Activated naive CD8-positive, alpha-beta T cell (primary cell): Measurements from ENCODE around the gene SLIT1.

Experiments
- H3K27ac Mint-ChIP-seq: one replicate; pipeline ENCODE4 v1.8.0; 2021; ENCODE audit warnings: mixed read lengths
- H3K27me3 Mint-ChIP-seq: one replicate; pipeline ENCODE4 v1.8.0; 2021; ENCODE audit warnings: mixed read lengths
- H3K36me3 Mint-ChIP-seq: one replicate; pipeline ENCODE4 v1.8.0; 2021; ENCODE audit warnings: mixed read lengths
- H3K4me1 Mint-ChIP-seq: one replicate; pipeline ENCODE4 v1.8.0; 2021; ENCODE audit warnings: low read depth, mixed read lengths
- H3K4me3 Mint-ChIP-seq: one replicate; pipeline ENCODE4 v1.8.0; 2021; ENCODE audit warnings: mild to moderate bottlenecking, mixed read lengths
- H3K9me3 Mint-ChIP-seq: one replicate; pipeline ENCODE4 v1.8.0; 2021; ENCODE audit warnings: low read depth, mixed read lengths

The SLIT1 gene

GRCh38 chr10:97013983-97014382 is 171.8 kb downstream of the SLIT1 start:
- H3K27ac Mint-ChIP-seq, result no peak overlapping the region
- no peaks in the 10 kb centered on the region for H3K9me3 Mint-ChIP-seq
- no peak overlapping the region for H3K4me3 Mint-ChIP-seq
- H3K4me1 Mint-ChIP-seq, result peaks cover 9% of the 10 kb centered on the region
- H3K27me3 Mint-ChIP-seq, result no peaks in the 10 kb centered on the region
- H3K36me3 Mint-ChIP-seq, result no peaks in the 10 kb centered on the region

GRCh38 chr10:97013568-97013967 is 172.2 kb downstream of the SLIT1 start:
- no peaks in the 10 kb centered on the region for H3K9me3 Mint-ChIP-seq

GRCh38 chr10:97012470-97012869 is 173.3 kb downstream of the SLIT1 start:
- peaks cover 3% of the 10 kb centered on the region for H3K9me3 Mint-ChIP-seq
- H3K4me1 Mint-ChIP-seq, result peaks cover 9% of the 10 kb centered on the region
- no peaks in the 10 kb centered on the region for H3K27me3 Mint-ChIP-seq
- H3K27ac Mint-ChIP-seq, result no peak overlapping the region
- H3K4me3 Mint-ChIP-seq, result no peak overlapping the region
- H3K36me3 Mint-ChIP-seq, result peaks cover 2% of the 10 kb centered on the region

More at GRCh38 chr10:97013568-97013967, 172.2 kb downstream of the SLIT1 start:
- H3K36me3 Mint-ChIP-seq, result no peaks in the 10 kb centered on the region
- H3K4me3 Mint-ChIP-seq, result no peak overlapping the region
- H3K27me3 Mint-ChIP-seq, result no peaks in the 10 kb centered on the region
- no peak overlapping the region for H3K27ac Mint-ChIP-seq
- peaks cover 9% of the 10 kb centered on the region for H3K4me1 Mint-ChIP-seq

GRCh38 chr10:97011397-97011796 is 174.4 kb downstream of the SLIT1 start:
- Mint-ChIP-seq H3K9me3 (peaks cover 11% of the 10 kb centered on the region), H3K27ac (no peak overlapping the region), H3K27me3 (no peaks in the 10 kb centered on the region), H3K4me3 (no peak overlapping the region), H3K4me1 (no peaks in the 10 kb centered on the region), H3K36me3 (peaks cover 9% of the 10 kb centered on the region)

- H3K4me3 Mint-ChIP-seq, result no peak overlapping the region
- H3K9me3 Mint-ChIP-seq, result peaks cover 11% of the 10 kb centered on the region
- no peaks in the 10 kb centered on the region for H3K4me1 Mint-ChIP-seq
- H3K36me3 Mint-ChIP-seq, result peaks cover 9% of the 10 kb centered on the region
- no peaks in the 10 kb centered on the region for H3K27me3 Mint-ChIP-seq
- H3K27ac Mint-ChIP-seq, result no peak overlapping the region
These were observed 175.0 kb downstream of the SLIT1 start for GRCh38 chr10:97010695-97011206.

- H3K4me3 Mint-ChIP-seq, result no peak overlapping the region
- H3K9me3 Mint-ChIP-seq, result peaks cover 15% of the 10 kb centered on the region
- peaks cover 11% of the 10 kb centered on the region for H3K36me3 Mint-ChIP-seq
- H3K4me1 Mint-ChIP-seq, result no peaks in the 10 kb centered on the region
- no peak overlapping the region for H3K27ac Mint-ChIP-seq
- H3K27me3 Mint-ChIP-seq, result peaks cover 5% of the 10 kb centered on the region
These were observed 178.3 kb downstream of the SLIT1 start for GRCh38 chr10:97007417-97007816.

- H3K4me1 Mint-ChIP-seq, result no peaks in the 10 kb centered on the region
- peaks cover 11% of the 10 kb centered on the region for H3K36me3 Mint-ChIP-seq
- peaks cover 5% of the 10 kb centered on the region for H3K27me3 Mint-ChIP-seq
- H3K4me3 Mint-ChIP-seq, result no peak overlapping the region
- peaks cover 15% of the 10 kb centered on the region for H3K9me3 Mint-ChIP-seq
- no peak overlapping the region for H3K27ac Mint-ChIP-seq
These were observed 179.4 kb downstream of the SLIT1 start for GRCh38 chr10:97006364-97006763.

GRCh38 chr10:97005349-97005748 is 180.4 kb downstream of the SLIT1 start:
- Mint-ChIP-seq H3K9me3 (peaks cover 15% of the 10 kb centered on the region), H3K27ac (no peak overlapping the region), H3K4me1 (no peaks in the 10 kb centered on the region), H3K4me3 (peak overlapping the region; percentile 21), H3K27me3 (peaks cover 5% of the 10 kb centered on the region), H3K36me3 (peaks cover 11% of the 10 kb centered on the region)

GRCh38 chr10:97004591-97004990 is 181.2 kb downstream of the SLIT1 start:
- H3K4me3 Mint-ChIP-seq, result no peak overlapping the region
- no peak overlapping the region for H3K27ac Mint-ChIP-seq
- H3K36me3 Mint-ChIP-seq, result peaks cover 11% of the 10 kb centered on the region
- H3K4me1 Mint-ChIP-seq, result no peaks in the 10 kb centered on the region
- H3K9me3 Mint-ChIP-seq, result peaks cover 15% of the 10 kb centered on the region
- H3K27me3 Mint-ChIP-seq, result peaks cover 5% of the 10 kb centered on the region

- Mint-ChIP-seq H3K36me3 (peaks cover 11% of the 10 kb centered on the region), H3K27me3 (peaks cover 5% of the 10 kb centered on the region), H3K9me3 (peaks cover 15% of the 10 kb centered on the region), H3K27ac (no peak overlapping the region), H3K4me1 (no peaks in the 10 kb centered on the region), H3K4me3 (no peak overlapping the region)
These were observed 182.0 kb downstream of the SLIT1 start for GRCh38 chr10:97003804-97004201.

GRCh38 chr10:97003151-97003803 is 182.5 kb downstream of the SLIT1 start:
- Mint-ChIP-seq H3K4me1 (no peaks in the 10 kb centered on the region), H3K27ac (no peak overlapping the region), H3K4me3 (no peak overlapping the region), H3K27me3 (peaks cover 5% of the 10 kb centered on the region), H3K9me3 (peaks cover 15% of the 10 kb centered on the region), H3K36me3 (peaks cover 11% of the 10 kb centered on the region)

GRCh38 chr10:97002670-97003069 is 183.1 kb downstream of the SLIT1 start:
- no peak overlapping the region for H3K4me3 Mint-ChIP-seq
- H3K27ac Mint-ChIP-seq, result no peak overlapping the region
- H3K4me1 Mint-ChIP-seq, result no peaks in the 10 kb centered on the region
- peaks cover 14% of the 10 kb centered on the region for H3K9me3 Mint-ChIP-seq
- peaks cover 10% of the 10 kb centered on the region for H3K36me3 Mint-ChIP-seq
- H3K27me3 Mint-ChIP-seq, result peaks cover 5% of the 10 kb centered on the region

- peaks cover 2% of the 10 kb centered on the region for H3K36me3 Mint-ChIP-seq
- H3K9me3 Mint-ChIP-seq, result peaks cover 5% of the 10 kb centered on the region
- H3K4me1 Mint-ChIP-seq, result no peaks in the 10 kb centered on the region
- H3K27ac Mint-ChIP-seq, result no peak overlapping the region
- H3K4me3 Mint-ChIP-seq, result no peak overlapping the region
- H3K27me3 Mint-ChIP-seq, result peaks cover 5% of the 10 kb centered on the region
These were observed 184.4 kb downstream of the SLIT1 start for GRCh38 chr10:97001183-97001991.

- Mint-ChIP-seq H3K4me1 (no peaks in the 10 kb centered on the region), H3K4me3 (no peak overlapping the region), H3K36me3 (peaks cover 2% of the 10 kb centered on the region), H3K9me3 (peaks cover 3% of the 10 kb centered on the region), H3K27ac (no peak overlapping the region), H3K27me3 (peaks cover 5% of the 10 kb centered on the region)
These were observed 185.1 kb downstream of the SLIT1 start for GRCh38 chr10:97000487-97001182.

- Mint-ChIP-seq H3K9me3 (no peaks in the 10 kb centered on the region), H3K4me1 (no peaks in the 10 kb centered on the region), H3K36me3 (no peaks in the 10 kb centered on the region), H3K27me3 (no peaks in the 10 kb centered on the region), H3K4me3 (no peak overlapping the region), H3K27ac (no peak overlapping the region)
These were observed 185.8 kb downstream of the SLIT1 start for GRCh38 chr10:96999987-97000386.
